Osteoblast (primary cell): ENCODE measurements around the gene DNAH17. TPM values are rescaled to one million over a fixed set of nuclear protein-coding genes. Genes with fewer than 3 reads are reported as not detected.

Experiments used
- DNase-seq: peaks from one replicate; pipeline ENCODE4 v3.0.0; 2011; ENCODE audit warnings: low spot score, mixed read lengths; ENCODE audit not compliant: insufficient read length; ENCODE audit errors: missing footprints
- H2AFZ ChIP-seq: 2 replicates; pipeline ENCODE4 v1.6.0; 2011; ENCODE audit warnings: mild to moderate bottlenecking, low read length
- H3K27ac ChIP-seq: 2 replicates; pipeline ENCODE4 v1.5.1; 2011; ENCODE audit warnings: mild to moderate bottlenecking, low read depth, low read length, moderate library complexity
- H3K27me3 ChIP-seq: 2 replicates; pipeline ENCODE4 v1.6.0; 2012; ENCODE audit warnings: mild to moderate bottlenecking, control low read depth, inconsistent platforms, low read length, moderate library complexity; ENCODE audit not compliant: insufficient read depth
- H3K36me3 ChIP-seq: 2 replicates; pipeline ENCODE4 v1.5.1; 2011; ENCODE audit warnings: mild to moderate bottlenecking, low read length, control low read depth, moderate library complexity; ENCODE audit not compliant: insufficient read depth
- H3K4me1 ChIP-seq: 2 replicates; pipeline ENCODE4 v1.5.1; 2011; ENCODE audit warnings: mild to moderate bottlenecking, low read length, control low read depth, moderate library complexity; ENCODE audit not compliant: insufficient read depth
- H3K4me2 ChIP-seq: 2 replicates; pipeline ENCODE4 v1.6.0; 2011; ENCODE audit warnings: mild to moderate bottlenecking, low read length; ENCODE audit not compliant: insufficient read depth
- H3K4me3 ChIP-seq: fragments of 200-600 bp; sonication (generic); 3 replicates; pipeline ENCODE4 v1.5.1; 2012; ENCODE audit warnings: mild to moderate bottlenecking, low read length, inconsistent platforms; ENCODE audit not compliant: insufficient read depth
- H3K79me2 ChIP-seq: 2 replicates; pipeline ENCODE4 v1.6.0; 2012; ENCODE audit warnings: mild to moderate bottlenecking, low read length, control low read depth, inconsistent platforms; ENCODE audit not compliant: insufficient read depth
- H3K9me3 ChIP-seq: 2 replicates; pipeline ENCODE4 v1.5.1; 2011; ENCODE audit warnings: low read depth, low read length, control low read depth
- H4K20me1 ChIP-seq: 2 replicates; pipeline ENCODE4 v1.6.0; 2012; ENCODE audit warnings: mild to moderate bottlenecking, low read length, control low read depth; ENCODE audit not compliant: insufficient read depth
- total RNA-seq: library from RNA; depleted of rRNA; stranded (reverse); fragments of >200 nt; gene quantifications from 2 replicates; pipeline ENCODE4 v1.2.3, GENCODE V29; 2012
- TF ChIP-seq, protein P1 (sequence below): IDR thresholded peaks from 2 replicates; pipeline ENCODE4 v1.5.1; 2011; ENCODE audit warnings: mild to moderate bottlenecking, low read depth, low read length, moderate library complexity; ENCODE audit errors: extremely low read depth

DNAH17 gene
- total RNA-seq, 1 donor: under 0.01 TPM

GRCh38 chr17:78406920-78407319 lies 170.3 kb downstream of the DNAH17 start:
- Histone ChIP-seq H3K4me3 (no peak overlapping the region), H3K4me2 (no peak overlapping the region), H2AFZ (no peak overlapping the region), H3K79me2 (peaks cover 75% of the 10 kb centered on the region), H3K9me3 (no peaks in the 10 kb centered on the region), H3K36me3 (peaks cover 29% of the 10 kb centered on the region), H3K27ac (peak overlapping the region; percentile 33), H3K27me3 (no peaks in the 10 kb centered on the region), H3K4me1 (peaks cover 6% of the 10 kb centered on the region), H4K20me1 (peaks cover 33% of the 10 kb centered on the region)
- TF ChIP-seq, protein P1, sequence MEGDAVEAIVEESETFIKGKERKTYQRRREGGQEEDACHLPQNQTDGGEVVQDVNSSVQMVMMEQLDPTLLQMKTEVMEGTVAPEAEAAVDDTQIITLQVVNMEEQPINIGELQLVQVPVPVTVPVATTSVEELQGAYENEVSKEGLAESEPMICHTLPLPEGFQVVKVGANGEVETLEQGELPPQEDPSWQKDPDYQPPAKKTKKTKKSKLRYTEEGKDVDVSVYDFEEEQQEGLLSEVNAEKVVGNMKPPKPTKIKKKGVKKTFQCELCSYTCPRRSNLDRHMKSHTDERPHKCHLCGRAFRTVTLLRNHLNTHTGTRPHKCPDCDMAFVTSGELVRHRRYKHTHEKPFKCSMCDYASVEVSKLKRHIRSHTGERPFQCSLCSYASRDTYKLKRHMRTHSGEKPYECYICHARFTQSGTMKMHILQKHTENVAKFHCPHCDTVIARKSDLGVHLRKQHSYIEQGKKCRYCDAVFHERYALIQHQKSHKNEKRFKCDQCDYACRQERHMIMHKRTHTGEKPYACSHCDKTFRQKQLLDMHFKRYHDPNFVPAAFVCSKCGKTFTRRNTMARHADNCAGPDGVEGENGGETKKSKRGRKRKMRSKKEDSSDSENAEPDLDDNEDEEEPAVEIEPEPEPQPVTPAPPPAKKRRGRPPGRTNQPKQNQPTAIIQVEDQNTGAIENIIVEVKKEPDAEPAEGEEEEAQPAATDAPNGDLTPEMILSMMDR: no peak
- DNase-seq: peak; percentile 22

GRCh38 chr17:78406396-78406795 lies 170.8 kb downstream of the DNAH17 start:
- H3K27me3 ChIP-seq: no peaks in the 10 kb centered on the region
- H2AFZ ChIP-seq: no peak overlapping the region
- DNase-seq: peak; percentile 22
- TF ChIP-seq, protein P1: no peak
- peaks cover 31% of the 10 kb centered on the region for H4K20me1 ChIP-seq
- no peak overlapping the region for H3K27ac ChIP-seq
- peaks cover 35% of the 10 kb centered on the region for H3K36me3 ChIP-seq
- H3K4me1 ChIP-seq: peaks cover 9% of the 10 kb centered on the region
- no peak overlapping the region for H3K4me2 ChIP-seq
- H3K9me3 ChIP-seq: no peaks in the 10 kb centered on the region
- no peak overlapping the region for H3K4me3 ChIP-seq
- peaks cover 71% of the 10 kb centered on the region for H3K79me2 ChIP-seq

- Histone ChIP-seq H2AFZ (no peak overlapping the region), H3K4me2 (no peak overlapping the region), H3K9me3 (no peaks in the 10 kb centered on the region), H3K4me1 (peaks cover 14% of the 10 kb centered on the region), H3K27ac (no peak overlapping the region), H3K27me3 (no peaks in the 10 kb centered on the region), H3K79me2 (peaks cover 71% of the 10 kb centered on the region), H3K4me3 (no peak overlapping the region), H3K36me3 (peaks cover 57% of the 10 kb centered on the region), H4K20me1 (peaks cover 37% of the 10 kb centered on the region)
- peak; percentile 32 for DNase-seq
- TF ChIP-seq, protein P1: no peak
Measured at GRCh38 chr17:78403822-78404221, 173.4 kb downstream of the DNAH17 start.

- H3K4me1 ChIP-seq: peaks cover 34% of the 10 kb centered on the region
- peaks cover 60% of the 10 kb centered on the region for H3K79me2 ChIP-seq
- peak overlapping the region; percentile 52 for H3K27ac ChIP-seq
- TF ChIP-seq, protein P1: no peak
- H3K27me3 ChIP-seq: no peaks in the 10 kb centered on the region
- H4K20me1 ChIP-seq: peaks cover 37% of the 10 kb centered on the region
- no peak overlapping the region for H3K4me3 ChIP-seq
- no peaks in the 10 kb centered on the region for H3K9me3 ChIP-seq
- H2AFZ ChIP-seq: no peak overlapping the region
- DNase-seq: peak; percentile 50
- H3K4me2 ChIP-seq: no peak overlapping the region
- peaks cover 67% of the 10 kb centered on the region for H3K36me3 ChIP-seq
Measured at GRCh38 chr17:78401891-78402290, 175.3 kb downstream of the DNAH17 start.
